Endodermal cell (in vitro differentiated cells): ENCODE measurements around the gene P4HB. TPM values are rescaled to one million over a fixed set of nuclear protein-coding genes. Genes with fewer than 3 reads are reported as not detected.
A peak's percentile ranks its signal among the peaks of the same experiment; 100 is the strongest.

Experiments used
- DNase-seq: peaks from one replicate; pipeline ENCODE4 v3.0.0-alpha.2; 2017
- H3K27ac ChIP-seq: 2 replicates; pipeline ENCODE4 v1.5.1; 2013; ENCODE audit warnings: mild to moderate bottlenecking, low read depth, low read length, moderate library complexity
- H3K27me3 ChIP-seq: 2 replicates; pipeline ENCODE4 v1.6.1; 2013; ENCODE audit warnings: mild to moderate bottlenecking, low read length, moderate library complexity; ENCODE audit not compliant: insufficient read depth, control insufficient read depth, poor library complexity, severe bottlenecking
- H3K36me3 ChIP-seq: 2 replicates; pipeline ENCODE4 v1.7.0; 2013; ENCODE audit warnings: mild to moderate bottlenecking, low read length, moderate library complexity; ENCODE audit not compliant: control insufficient read depth, insufficient read depth
- H3K4me1 ChIP-seq: one replicate; pipeline ENCODE4 v1.7.0; 2013; ENCODE audit warnings: low read length; ENCODE audit not compliant: control insufficient read depth, insufficient read depth
- H3K4me3 ChIP-seq: 2 replicates; pipeline ENCODE4 v1.5.1; 2013; ENCODE audit warnings: mild to moderate bottlenecking, low read length, moderate library complexity
- H3K9ac ChIP-seq: 2 replicates; pipeline ENCODE4 v1.6.1; 2013; ENCODE audit warnings: mild to moderate bottlenecking, low read length, moderate library complexity; ENCODE audit not compliant: poor library complexity, severe bottlenecking; ENCODE audit errors: extremely low read depth
- H3K9me3 ChIP-seq: 2 replicates; pipeline ENCODE4 v1.6.1; 2013; ENCODE audit warnings: mild to moderate bottlenecking, low read length, moderate library complexity; ENCODE audit not compliant: control insufficient read depth
- H3K27ac Mint-ChIP-seq: 2 replicates; pipeline ENCODE4 v1.8.0; 2020; ENCODE audit warnings: mixed read lengths
- H3K27me3 Mint-ChIP-seq: 2 replicates; pipeline ENCODE4 v1.8.0; 2021; ENCODE audit warnings: mild to moderate bottlenecking, mixed read lengths; ENCODE audit not compliant: insufficient read depth
- H3K36me3 Mint-ChIP-seq: 2 replicates; pipeline ENCODE4 v1.8.0; 2020; ENCODE audit warnings: low read depth, mixed read lengths
- H3K4me1 Mint-ChIP-seq: 2 replicates; pipeline ENCODE4 v1.8.0; 2020; ENCODE audit warnings: mixed read lengths
- H3K4me3 Mint-ChIP-seq: 2 replicates; pipeline ENCODE4 v1.8.0; 2020; ENCODE audit warnings: mild to moderate bottlenecking, moderate library complexity, mixed read lengths
- H3K9me3 Mint-ChIP-seq: 2 replicates; pipeline ENCODE4 v1.8.0; 2020; ENCODE audit warnings: mild to moderate bottlenecking, mixed read lengths
- CTCF ChIP-seq: fragments of 200-600 bp; sonication (generic); conservative IDR thresholded peaks from 2 replicates; pipeline ENCODE4 v1.5.0; 2021; ENCODE audit warnings: antibody characterized with exemption, mild to moderate bottlenecking
- WGBS, 2 experiments: methylation state at CpG; one replicate each; pipeline versions ENCODE4 v1.1.5 to v1.1.7; 2013; ENCODE audit warnings: missing lambda C conversion rate in 2 of 2, mixed read lengths in 1 of 2; ENCODE audit not compliant: insufficient coverage in 1 of 2, insufficient read length in 1 of 2; 5-methylcytosine and 5-hydroxymethylcytosine counted together
- total RNA-seq, 2 donors: library from RNA; stranded (reverse); fragmentation: NEBNext Ultra II Directional in 1 of 2; extraction: Animal tissue kit (Norgen Biotek cat#: 25700) in 1 of 2; gene quantifications; 2 replicates in 1 of 2; 3 replicates in 1 of 2; pipeline ENCODE4 v1.2.1, GENCODE V29; 2021

The P4HB gene
- total RNA-seq, 2 donors from 2014 or later = 493 to 535 TPM

- H3K4me1 Mint-ChIP-seq = no peaks in the 10 kb centered on the region
- no peaks in the 10 kb centered on the region for H3K4me1 ChIP-seq
- peaks cover 32% of the 10 kb centered on the region for H3K36me3 ChIP-seq
- 93 to 94% methylated on average over 14 to 24 of the region's 24 CpGs for WGBS, 2 experiments
- DNase-seq = no peak
- H3K27me3 Mint-ChIP-seq = peaks cover 11% of the 10 kb centered on the region
- no peak overlapping the region for H3K27ac ChIP-seq
- H3K4me3 ChIP-seq = no peak overlapping the region
- peaks cover 10% of the 10 kb centered on the region for H3K27me3 ChIP-seq
- peaks cover 22% of the 10 kb centered on the region for H3K36me3 Mint-ChIP-seq
- no peaks in the 10 kb centered on the region for H3K9me3 ChIP-seq
- no peak overlapping the region for H3K4me3 Mint-ChIP-seq
- no peak overlapping the region for H3K9ac ChIP-seq
- H3K27ac Mint-ChIP-seq = no peak overlapping the region
- H3K9me3 Mint-ChIP-seq = no peaks in the 10 kb centered on the region
- TF ChIP-seq CTCF = no peak
Observed at GRCh38 chr17:81903896-81904599, 43.7 kb upstream of the P4HB start.

- TF ChIP-seq CTCF = no peak
- no peak overlapping the region for H3K4me3 Mint-ChIP-seq
- DNase-seq = no peak
Observed at GRCh38 chr17:81903415-81903831, 43.1 kb upstream of the P4HB start.

GRCh38 chr17:81902653-81903414, 42.5 kb upstream of the P4HB start:
- 75 to 88% methylated on average over 24 to 47 of the region's 47 CpGs for WGBS, 2 experiments
- H3K4me3 ChIP-seq = no peak overlapping the region
- H3K27ac Mint-ChIP-seq = no peak overlapping the region

More at GRCh38 chr17:81903415-81903831, 43.1 kb upstream of the P4HB start:
- no peak overlapping the region for H3K4me3 ChIP-seq
- peaks cover 11% of the 10 kb centered on the region for H3K27me3 Mint-ChIP-seq
- H3K4me1 ChIP-seq = no peaks in the 10 kb centered on the region
- no peak overlapping the region for H3K27ac ChIP-seq
- H3K9me3 ChIP-seq = no peaks in the 10 kb centered on the region
- peaks cover 22% of the 10 kb centered on the region for H3K36me3 Mint-ChIP-seq
- no peak overlapping the region for H3K9ac ChIP-seq
- H3K4me1 Mint-ChIP-seq = no peaks in the 10 kb centered on the region
- H3K27ac Mint-ChIP-seq = no peak overlapping the region
- WGBS, 2 experiments = 89 to 94% methylated on average over 7 to 10 of the region's 10 CpGs
- H3K36me3 ChIP-seq = peaks cover 32% of the 10 kb centered on the region
- H3K27me3 ChIP-seq = peaks cover 10% of the 10 kb centered on the region
- no peaks in the 10 kb centered on the region for H3K9me3 Mint-ChIP-seq

More at GRCh38 chr17:81902653-81903414, 42.5 kb upstream of the P4HB start:
- H3K27ac ChIP-seq = no peak overlapping the region
- no peaks in the 10 kb centered on the region for H3K4me1 ChIP-seq
- Mint-ChIP-seq H3K27me3 (peaks cover 11% of the 10 kb centered on the region), H3K36me3 (peaks cover 24% of the 10 kb centered on the region), H3K9me3 (no peaks in the 10 kb centered on the region), H3K4me3 (no peak overlapping the region), H3K4me1 (no peaks in the 10 kb centered on the region)
- peaks cover 33% of the 10 kb centered on the region for H3K36me3 ChIP-seq
- no peaks in the 10 kb centered on the region for H3K9me3 ChIP-seq
- no peak for TF ChIP-seq CTCF
- no peak overlapping the region for H3K9ac ChIP-seq
- peaks cover 10% of the 10 kb centered on the region for H3K27me3 ChIP-seq
- peak; percentile 81 for DNase-seq
